Measurements from ENCODE around the gene ACACA. TPM values are rescaled to one million over a fixed set of nuclear protein-coding genes. Genes with fewer than 3 reads are reported as not detected.
"Not testable (repeated sequence)": the region's sequence is repeated elsewhere in the genome, so short reads cannot be mapped to it uniquely, and the experiment has no call there.

The ACACA gene
- total RNA-seq (10 to 100 TPM; 14.7 to 28.0 (median 17.3) TPM), polyA plus RNA-seq (10 to 100 TPM in 1 of 2 donors, 1 to 10 TPM in 1; 5.6 to 10.3 TPM)
- long read RNA-seq, donor 1, partial matches to known transcripts = 2 of 7 reads
- long read RNA-seq, donor 1, other reads (novel, unspliced or antisense) = 5 of 7 reads
- long read RNA-seq, donor 2, partial matches to known transcripts = 2 of 8 reads
- long read RNA-seq, donor 2, other reads (novel, unspliced or antisense) = 6 of 8 reads
- long read RNA-seq, donor 3, partial matches to known transcripts = 3 of 12 reads
- long read RNA-seq, donor 3, other reads (novel, unspliced or antisense) = 9 of 12 reads

DNA sequence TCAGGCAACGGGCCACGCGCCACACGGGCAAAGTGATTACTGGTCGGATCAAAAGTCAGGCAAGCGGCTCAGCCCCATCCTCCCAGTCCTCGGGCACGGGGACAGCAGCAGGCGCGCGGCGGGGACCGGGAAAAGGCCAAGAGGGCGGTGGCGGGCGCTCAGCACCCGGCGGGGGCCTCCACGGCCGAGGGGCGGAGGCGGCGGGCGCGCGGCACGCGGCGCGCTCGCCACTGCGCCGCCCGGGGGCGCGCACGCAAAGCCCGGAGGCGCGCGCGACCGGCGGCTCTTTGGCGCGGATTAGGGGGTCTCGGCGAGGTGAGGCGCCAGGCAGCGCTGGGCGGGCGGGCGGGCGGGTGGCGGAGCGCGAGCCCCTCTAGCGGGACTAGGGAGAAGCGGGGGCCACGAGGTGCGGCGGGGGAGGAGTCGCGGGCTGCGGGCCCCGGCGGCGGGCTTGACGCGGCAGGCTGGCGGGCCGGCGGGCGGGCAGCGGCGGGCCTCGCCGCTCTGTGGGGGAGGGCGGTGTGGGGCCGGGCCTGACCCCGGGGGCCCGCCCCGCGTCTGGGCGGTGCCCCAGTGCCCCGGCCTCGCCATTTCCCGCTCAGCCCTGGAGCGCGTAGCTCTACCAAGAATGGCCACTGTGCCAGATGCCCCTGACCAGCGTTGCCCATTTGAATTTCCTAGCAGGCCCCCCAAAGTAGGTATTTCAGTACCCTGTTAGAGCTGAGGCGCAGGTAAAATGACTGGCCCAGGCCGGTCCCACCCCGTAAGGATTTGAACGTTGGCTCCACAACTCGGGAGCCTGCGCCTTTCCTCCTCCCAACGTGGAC, at the start of gene ACACA, which contains the start of gene TADA2A:
Gene ACACA (minus strand): TSS at position 202 of the 827 bp plus-strand sequence. CDS start 537 bp downstream, outside the sequence.
Gene TADA2A (plus strand): TSS at position 252 of the 827 bp plus-strand sequence. CDS start 4,480 bp downstream, outside the sequence.
- ATAC-seq (peak; percentile 95 to 97 (median 96)), DNase-seq (peak; percentile 72 to 81)
- Histone ChIP-seq H3K9me3 (no peaks in the 10 kb centered on the region), H3K27ac (peak within 1 kb of the TSS; percentile 80 to 96 (median 91)), H3K36me3 (peaks cover 0 to 21% (median 8%) of the 10 kb centered on the region in 9 donors), H3K4me1 (peaks cover 0 to 29% (median 14%) of the 10 kb centered on the region in 9 donors), H3K27me3 (no peaks in the 10 kb centered on the region), H3K4me3 (peak within 1 kb of the TSS; percentile 43 to 96 (median 74))
- intact Hi-C loops (cut with DNase I) = loop anchor here in 3 of 10 donors (2.0 to 10.0 kb wide), 4 partner anchors 35 to 88 kb away; partner anchors contain the start of gene DUSP14 (in 1 of the 3)
- 0% methylated on average over 74 to 97 of the region's 98 CpGs for WGBS, 2 donors
- TF ChIP-seq, protein P1, sequence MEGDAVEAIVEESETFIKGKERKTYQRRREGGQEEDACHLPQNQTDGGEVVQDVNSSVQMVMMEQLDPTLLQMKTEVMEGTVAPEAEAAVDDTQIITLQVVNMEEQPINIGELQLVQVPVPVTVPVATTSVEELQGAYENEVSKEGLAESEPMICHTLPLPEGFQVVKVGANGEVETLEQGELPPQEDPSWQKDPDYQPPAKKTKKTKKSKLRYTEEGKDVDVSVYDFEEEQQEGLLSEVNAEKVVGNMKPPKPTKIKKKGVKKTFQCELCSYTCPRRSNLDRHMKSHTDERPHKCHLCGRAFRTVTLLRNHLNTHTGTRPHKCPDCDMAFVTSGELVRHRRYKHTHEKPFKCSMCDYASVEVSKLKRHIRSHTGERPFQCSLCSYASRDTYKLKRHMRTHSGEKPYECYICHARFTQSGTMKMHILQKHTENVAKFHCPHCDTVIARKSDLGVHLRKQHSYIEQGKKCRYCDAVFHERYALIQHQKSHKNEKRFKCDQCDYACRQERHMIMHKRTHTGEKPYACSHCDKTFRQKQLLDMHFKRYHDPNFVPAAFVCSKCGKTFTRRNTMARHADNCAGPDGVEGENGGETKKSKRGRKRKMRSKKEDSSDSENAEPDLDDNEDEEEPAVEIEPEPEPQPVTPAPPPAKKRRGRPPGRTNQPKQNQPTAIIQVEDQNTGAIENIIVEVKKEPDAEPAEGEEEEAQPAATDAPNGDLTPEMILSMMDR (IDR thresholded peaks at IDR 0.05) = no peak

DNA sequence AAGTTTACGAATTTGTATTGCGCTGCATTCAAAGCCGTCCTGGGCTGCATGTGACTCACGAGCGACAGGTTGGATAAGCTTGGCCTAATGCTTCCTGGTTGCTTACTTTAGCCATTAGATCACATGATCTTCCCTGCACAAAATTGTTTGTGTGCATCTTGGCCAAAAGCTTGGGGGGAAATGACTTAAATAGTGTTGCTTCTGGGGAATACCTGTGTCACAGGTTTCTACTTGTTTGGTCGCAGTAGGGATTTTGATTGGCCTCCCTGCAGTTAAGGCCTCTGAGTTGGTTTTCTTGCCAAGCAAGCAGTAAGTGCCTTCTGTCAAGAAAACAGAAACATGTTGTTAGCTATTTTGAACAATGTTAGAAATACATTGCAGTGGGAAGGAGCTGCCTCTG, 43.5 kb upstream of the ACACA start:
- no peak overlapping the region for H3K27ac ChIP-seq
- H3K27me3 ChIP-seq = no peaks in the 10 kb centered on the region
- intact Hi-C loops (cut with DNase I) = no loop called here
- peaks cover 0 to 11% (median 0%) of the 10 kb centered on the region in 9 donors for H3K4me1 ChIP-seq
- no peak overlapping the region for H3K4me3 ChIP-seq
- TF ChIP-seq, protein P1 (IDR thresholded peaks at IDR 0.05) = no peak
- H3K9me3 ChIP-seq = no peaks in the 10 kb centered on the region
- no peak for ATAC-seq
- no peak for DNase-seq
- WGBS, 2 donors = 94 to 95% methylated on average over 6 of the region's 6 CpGs
- H3K36me3 ChIP-seq = peaks cover 0 to 95% (median 19%) of the 10 kb centered on the region in 9 donors

DNA sequence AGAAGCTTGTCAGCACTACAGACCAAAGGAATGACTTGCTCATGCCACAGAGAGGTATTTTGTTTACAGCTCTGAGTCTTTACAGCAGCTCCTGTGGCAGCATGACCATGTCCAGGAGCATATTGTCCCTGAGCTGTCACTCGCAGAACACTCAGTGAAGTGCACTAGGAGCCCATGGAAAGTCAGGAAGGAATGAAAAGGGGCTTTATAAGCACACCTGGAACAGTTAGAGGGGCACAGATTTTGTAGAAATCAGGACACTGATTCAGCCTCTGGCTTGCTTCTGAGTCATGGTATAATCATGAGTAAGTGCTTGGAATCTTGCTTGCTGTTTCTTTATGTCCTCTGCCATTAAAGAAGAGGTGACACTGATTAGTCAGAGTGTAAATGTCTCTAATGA, 41.0 kb upstream of the ACACA start:
- peaks cover 0 to 8% (median 0%) of the 10 kb centered on the region in 9 donors for H3K4me1 ChIP-seq
- H3K36me3 ChIP-seq = peaks cover 0 to 96% (median 34%) of the 10 kb centered on the region in 9 donors
- WGBS, 2 donors = 63 to 65% methylated on average over 1 of the region's 1 CpG
- H3K9me3 ChIP-seq = no peaks in the 10 kb centered on the region
- ATAC-seq (peak in 2 of 8 donors; percentile 27 to 77), DNase-seq (no peak)
- no peak overlapping the region for H3K27ac ChIP-seq
- no peaks in the 10 kb centered on the region for H3K27me3 ChIP-seq
- H3K4me3 ChIP-seq = no peak overlapping the region
- TF ChIP-seq, protein P1 (IDR thresholded peaks at IDR 0.05) = no peak
- intact Hi-C loops (cut with DNase I) = no loop called here

DNA sequence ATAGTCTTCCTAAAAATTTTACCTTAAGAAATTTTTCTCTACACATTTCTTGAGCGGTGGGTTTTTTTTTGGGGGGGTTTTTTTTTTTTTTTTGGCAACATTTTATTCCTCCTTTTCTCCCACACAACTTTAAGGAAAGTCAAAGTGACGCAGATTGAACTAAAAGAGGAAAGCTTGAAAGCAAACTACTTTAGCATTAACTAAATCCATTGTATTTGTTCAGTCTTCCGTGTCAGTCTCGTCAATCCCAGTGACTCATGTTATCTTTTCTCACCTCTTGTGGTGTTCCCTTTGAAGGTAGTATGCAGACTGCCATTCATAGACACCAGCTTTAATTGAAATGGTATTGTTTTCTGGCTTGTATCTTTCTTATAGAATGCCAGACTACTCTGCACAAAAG, 39.4 kb upstream of the ACACA start:
- DNase-seq = no peak
- H3K4me3 ChIP-seq = no peak overlapping the region
- H3K27me3 ChIP-seq = no peaks in the 10 kb centered on the region
- no peaks in the 10 kb centered on the region for H3K9me3 ChIP-seq
- TF ChIP-seq, protein P1 (IDR thresholded peaks at IDR 0.05) = no peak
- intact Hi-C loops (cut with DNase I) = no loop called here
- 90 to 92% methylated on average over 4 of the region's 4 CpGs for WGBS, 2 donors
- no peak overlapping the region for H3K27ac ChIP-seq
- peaks cover 0 to 8% (median 0%) of the 10 kb centered on the region in 9 donors for H3K4me1 ChIP-seq
- peaks cover 0 to 100% (median 44%) of the 10 kb centered on the region in 9 donors for H3K36me3 ChIP-seq
- no peak for ATAC-seq

DNA sequence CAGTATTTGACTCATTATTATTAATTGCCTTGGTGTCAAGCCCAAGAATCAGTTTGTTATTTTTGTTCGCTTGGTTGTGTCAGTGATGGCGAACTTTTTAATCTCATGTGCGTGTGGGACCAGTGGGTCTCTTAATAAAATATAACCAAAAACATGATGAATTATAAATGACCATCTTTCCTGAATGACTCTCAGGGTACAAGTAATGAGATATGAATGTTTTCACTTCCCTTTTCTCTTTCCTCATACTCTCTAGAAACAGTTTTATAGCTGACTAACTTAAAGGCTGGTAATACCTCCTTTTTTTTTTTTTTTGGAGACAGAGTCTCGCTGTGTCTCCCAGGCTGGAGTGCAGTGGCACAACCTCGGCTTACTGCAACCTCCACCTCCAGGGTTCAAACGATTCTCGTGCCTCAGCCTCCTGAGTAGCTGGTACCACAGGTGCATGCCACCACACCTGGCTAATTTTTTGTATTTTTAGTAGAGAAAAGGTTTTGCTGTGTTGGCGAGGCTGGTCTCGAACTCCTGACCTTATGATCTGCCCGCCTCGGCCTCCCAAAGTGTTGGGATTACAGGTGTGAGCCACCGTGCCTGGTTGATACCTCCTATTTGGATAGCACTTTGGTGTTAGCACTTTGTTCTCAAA, 34.9 kb upstream of the ACACA start:
- H3K9me3 ChIP-seq; H3K4me1 ChIP-seq; DNase-seq; H3K27ac ChIP-seq; H3K4me3 ChIP-seq; intact Hi-C loops (cut with DNase I); ATAC-seq; H3K27me3 ChIP-seq: not testable (repeated sequence)
- H3K36me3 ChIP-seq = peaks cover 0 to 99% (median 59%) of the 10 kb centered on the region in 9 donors
- 95 to 96% methylated on average over 12 of the region's 12 CpGs for WGBS, 2 donors

All from heart right ventricle (tissue), 16 donors.